NCI-H82 treated with DMSO at 0.1 percent for 48 hours (cell line): Measurements from ENCODE around the gene SUMF2.
"Not testable (repeated sequence)": the region's sequence is repeated elsewhere in the genome, so short reads cannot be mapped to it uniquely, and the experiment has no call there.

ENCODE experiments used
- DNase-seq: peaks from one replicate; lab custom pipeline; 2025; ENCODE audit not compliant: unreplicated experiment; lab: John Stamatoyannopoulos, UW

The SUMF2 gene

GRCh38 chr7:56062382-56062781 is 1.7 kb upstream of the SUMF2 start:
- DNase-seq: no peak

GRCh38 chr7:56063500-56063881 is 595 bp upstream of the SUMF2 start:
- DNase-seq: no peak

- DNase-seq: not testable (repeated sequence)
These were observed 2.3 kb downstream of the SUMF2 start for GRCh38 chr7:56066376-56066775.

- DNase-seq: peak; percentile 85
These were observed 10.3 kb downstream of the SUMF2 start for GRCh38 chr7:56074371-56074791.

- DNase-seq: no peak
These were observed 13.6 kb downstream of the SUMF2 start for GRCh38 chr7:56077681-56078080.

- DNase-seq: no peak
These were observed 14.1 kb downstream of the SUMF2 start for GRCh38 chr7:56078196-56078595.

- DNase-seq: no peak
These were observed 15.5 kb downstream of the SUMF2 start for GRCh38 chr7:56079450-56080185.

- DNase-seq: not testable (repeated sequence)
These were observed 16.8 kb downstream of the SUMF2 start for GRCh38 chr7:56080726-56081435.

- no peak for DNase-seq
These were observed 17.7 kb downstream of the SUMF2 start for GRCh38 chr7:56081626-56082340.

- no peak for DNase-seq
These were observed 19.2 kb downstream of the SUMF2 start for GRCh38 chr7:56083150-56083785.

- DNase-seq: no peak
These were observed 22.7 kb downstream of the SUMF2 start for GRCh38 chr7:56086761-56087160.

GRCh38 chr7:56087445-56087844 is 23.4 kb downstream of the SUMF2 start:
- DNase-seq: no peak

- DNase-seq: no peak
These were observed 27.5 kb downstream of the SUMF2 start for GRCh38 chr7:56091591-56091990.

- DNase-seq: not testable (repeated sequence)
These were observed 28.3 kb downstream of the SUMF2 start for GRCh38 chr7:56092388-56092787.

- DNase-seq: no peak
These were observed 28.9 kb downstream of the SUMF2 start, which contains the start of gene PHKG1 for GRCh38 chr7:56092789-56093531. Gene PHKG1, minus strand, starts transcription at chr7:56092952. Its CDS starts 4,011 bp downstream, at chr7:56088941.

- no peak for DNase-seq
These were observed 33.6 kb downstream of the SUMF2 start for GRCh38 chr7:56097700-56098099.

GRCh38 chr7:56098187-56099008 is 34.3 kb downstream of the SUMF2 start:
- DNase-seq: not testable (repeated sequence)

GRCh38 chr7:56099653-56100052 is 35.6 kb downstream of the SUMF2 start:
- DNase-seq: no peak

GRCh38 chr7:56104138-56104537 is 40.1 kb downstream of the SUMF2 start:
- not testable (repeated sequence) for DNase-seq

GRCh38 chr7:56105508-56105907 is 41.4 kb downstream of the SUMF2 start:
- no peak for DNase-seq
